B cell (primary cell): Measurements from ENCODE around the gene ABCA13.

ENCODE experiments used
- CTCF ChIP-seq: fragments of 200-600 bp; IDR thresholded peaks from one replicate; pipeline ENCODE4 v1.8.0; 2022; ENCODE audit warnings: antibody characterized with exemption, mild to moderate bottlenecking
- EZH2 ChIP-seq: IDR thresholded peaks from 2 replicates; pipeline ENCODE4 v1.6.1; 2012; ENCODE audit warnings: borderline replicate concordance, low read depth, mild to moderate bottlenecking, moderate library complexity, low read length; ENCODE audit not compliant: insufficient read depth, poor library complexity, severe bottlenecking

GRCh38 chr7:48244864-48245271 lies 73.6 kb downstream of the ABCA13 start:
- TF ChIP-seq EZH2: no peak
- no peak for TF ChIP-seq CTCF
